Karpas-422 (cell line): Measurements from ENCODE around the gene MTLN. TPM values are rescaled to one million over a fixed set of nuclear protein-coding genes. Genes with fewer than 3 reads are reported as not detected.
A peak's percentile ranks its signal among the peaks of the same experiment; 100 is the strongest.

Experiments
- DNase-seq: peaks from one replicate; pipeline ENCODE4 v3.0.0-alpha.2; 2015
- H2AFZ ChIP-seq: fragments of 200-600 bp; sonication (generic); 2 replicates; pipeline ENCODE4 v1.6.1; 2014; ENCODE audit warnings: antibody characterized with exemption, low read length, mixed read lengths
- H3K27ac ChIP-seq: fragments of 200-600 bp; sonication (generic); 2 replicates; pipeline ENCODE4 v1.5.1; 2014; ENCODE audit warnings: mild to moderate bottlenecking, low read length, moderate library complexity
- H3K27me3 ChIP-seq: fragments of 200-600 bp; sonication (generic); 2 replicates; pipeline ENCODE4 v1.6.1; 2014; ENCODE audit warnings: low read length, mixed read lengths
- H3K36me3 ChIP-seq: fragments of 200-600 bp; sonication (generic); 2 replicates; pipeline ENCODE4 v1.6.1; 2014; ENCODE audit warnings: low read length, mixed read lengths; ENCODE audit not compliant: insufficient read depth
- H3K4me1 ChIP-seq: fragments of 200-600 bp; sonication (generic); 2 replicates; pipeline ENCODE4 v1.6.1; 2014; ENCODE audit warnings: mild to moderate bottlenecking, low read length, mixed read lengths
- H3K4me2 ChIP-seq: fragments of 200-600 bp; sonication (generic); 2 replicates; pipeline ENCODE4 v1.6.1; 2014; ENCODE audit warnings: low read length, low read depth, mild to moderate bottlenecking; ENCODE audit not compliant: poor library complexity, severe bottlenecking
- H3K4me3 ChIP-seq: fragments of 200-600 bp; sonication (generic); 2 replicates; pipeline ENCODE4 v1.5.1; 2014; ENCODE audit warnings: mild to moderate bottlenecking, antibody characterized with exemption, low read length, mixed read lengths
- H3K79me2 ChIP-seq: fragments of 200-600 bp; sonication (generic); 2 replicates; pipeline ENCODE4 v1.6.1; 2014; ENCODE audit warnings: mild to moderate bottlenecking, low read length, mixed read lengths
- H3K9ac ChIP-seq: fragments of 200-600 bp; sonication (generic); 2 replicates; pipeline ENCODE4 v1.6.0; 2014; ENCODE audit warnings: low read length
- H3K9me2 ChIP-seq: fragments of 200-600 bp; sonication (generic), shearing (Covaris generic); replicated peaks from 2 replicates; pipeline ENCODE4 v1.6.0; 2014; ENCODE audit warnings: mild to moderate bottlenecking, low read length, moderate library complexity; ENCODE audit not compliant: insufficient read depth
- H3K9me3 ChIP-seq: fragments of 300-700, 200-600 bp; sonication (generic); 2 replicates; pipeline ENCODE4 v1.6.1; 2014; ENCODE audit warnings: low read length, mixed read lengths
- H4K20me1 ChIP-seq: fragments of 200-600 bp; sonication (generic); 2 replicates; pipeline ENCODE4 v1.6.1; 2014; ENCODE audit warnings: mild to moderate bottlenecking, antibody characterized with exemption, low read length, low read depth; ENCODE audit not compliant: insufficient read depth
- total RNA-seq: library from RNA; depleted of rRNA; stranded (reverse); fragments of >200 nt; shearing (Covaris generic); gene quantifications from 2 replicates; pipeline ENCODE4 v1.2.3, GENCODE V29; 2014; ENCODE audit warnings: low replicate concordance; rRNA removed

The MTLN gene
- total RNA-seq, 1 experiment from 2014 or later = 89.2 TPM

DNA sequence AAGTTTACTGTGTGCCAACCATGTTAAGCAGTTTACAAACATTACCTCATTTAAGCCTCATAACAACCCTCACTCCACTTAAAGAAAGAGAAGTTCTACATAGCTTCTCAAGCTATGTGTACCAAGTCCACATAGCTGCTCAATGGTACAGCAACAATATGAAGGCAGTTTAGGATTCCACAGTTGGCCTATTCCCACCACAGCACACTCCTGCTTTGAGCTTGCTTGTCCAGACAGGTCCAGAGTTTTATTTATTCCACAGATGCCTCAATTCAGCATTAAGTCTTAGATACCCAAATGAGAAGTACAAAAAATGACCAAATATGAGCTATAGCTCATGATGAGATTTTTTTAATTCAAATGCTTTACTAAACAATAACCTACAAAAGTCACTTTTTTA is 32.3 kb downstream of the MTLN start:
- DNase-seq = no peak
- Histone ChIP-seq H3K9me3 (peaks cover 6% of the 10 kb centered on the region), H2AFZ (no peak overlapping the region)

DNA sequence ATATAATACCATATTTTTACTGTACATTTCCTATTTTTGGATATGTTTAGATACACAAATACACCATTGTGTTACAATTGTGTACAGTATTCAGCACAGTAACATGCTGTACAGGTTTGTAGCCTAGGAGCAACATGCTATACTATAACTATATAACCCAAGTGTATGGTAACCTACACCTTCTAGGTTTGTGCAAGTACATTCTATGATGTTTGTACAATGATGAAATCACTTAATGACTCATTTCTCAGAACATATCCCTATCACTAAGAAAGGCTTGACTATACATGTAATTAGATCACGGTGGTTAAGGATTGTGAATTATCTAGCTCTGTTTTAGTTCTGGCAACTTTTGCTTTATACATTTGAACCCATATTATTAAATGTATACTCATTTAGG is 38.8 kb downstream of the MTLN start:
- Histone ChIP-seq H2AFZ (no peak overlapping the region), H3K4me2 (no peak overlapping the region), H3K79me2 (no peaks in the 10 kb centered on the region)

More for the DNA sequence above, 32.3 kb downstream of the MTLN start:
- no peaks in the 10 kb centered on the region for H3K4me1 ChIP-seq
- H3K9me2 ChIP-seq = no peaks in the 10 kb centered on the region
- H3K4me3 ChIP-seq = no peak overlapping the region
- H3K27me3 ChIP-seq = peaks cover 3% of the 10 kb centered on the region; the same call in 1 of the 2 replicates
- no peak overlapping the region for H3K4me2 ChIP-seq
- H4K20me1 ChIP-seq = no peaks in the 10 kb centered on the region
- H3K9ac ChIP-seq = no peak overlapping the region
- H3K27ac ChIP-seq = no peak overlapping the region
- no peaks in the 10 kb centered on the region for H3K79me2 ChIP-seq
- no peaks in the 10 kb centered on the region for H3K36me3 ChIP-seq

GRCh38 chr2:110172506-110172905 is 39.8 kb downstream of the MTLN start:
- DNase-seq = no peak
- Histone ChIP-seq H3K9me2 (no peaks in the 10 kb centered on the region), H3K4me3 (no peak overlapping the region), H3K79me2 (no peaks in the 10 kb centered on the region), H3K4me1 (no peaks in the 10 kb centered on the region), H2AFZ (no peak overlapping the region), H3K27me3 (0 out of 2 replicates have a peak, but pooled peaks cover 3% of the 10 kb centered on the region), H3K27ac (no peak overlapping the region), H4K20me1 (no peaks in the 10 kb centered on the region), H3K9ac (no peak overlapping the region), H3K4me2 (no peak overlapping the region), H3K9me3 (no peaks in the 10 kb centered on the region), H3K36me3 (no peaks in the 10 kb centered on the region)

More for the DNA sequence above, 38.8 kb downstream of the MTLN start:
- Histone ChIP-seq H3K9me2 (no peaks in the 10 kb centered on the region), H3K9ac (no peak overlapping the region), H3K27ac (no peak overlapping the region), H3K36me3 (no peaks in the 10 kb centered on the region), H3K4me3 (no peak overlapping the region), H3K4me1 (no peaks in the 10 kb centered on the region), H3K27me3 (0 out of 2 replicates have a peak, but pooled peaks cover 3% of the 10 kb centered on the region), H4K20me1 (no peaks in the 10 kb centered on the region), H3K9me3 (no peaks in the 10 kb centered on the region)
- DNase-seq = no peak

- DNase-seq = no peak
- H2AFZ ChIP-seq = 0 out of 2 replicates have a peak overlapping the region, but pooled peaks have one; percentile 23
- no peaks in the 10 kb centered on the region for H3K9me3 ChIP-seq
- no peaks in the 10 kb centered on the region for H3K9me2 ChIP-seq
- H3K9ac ChIP-seq = no peak overlapping the region
- no peak overlapping the region for H3K27ac ChIP-seq
- H3K4me2 ChIP-seq = peak overlapping the region; percentile 28
- no peaks in the 10 kb centered on the region for H4K20me1 ChIP-seq
- no peaks in the 10 kb centered on the region for H3K36me3 ChIP-seq
- H3K4me1 ChIP-seq = no peaks in the 10 kb centered on the region
- H3K79me2 ChIP-seq = no peaks in the 10 kb centered on the region
- no peak overlapping the region for H3K4me3 ChIP-seq
- no peaks in the 10 kb centered on the region for H3K27me3 ChIP-seq
Measured at GRCh38 chr2:110170102-110170501, 42.2 kb downstream of the MTLN start.

DNA sequence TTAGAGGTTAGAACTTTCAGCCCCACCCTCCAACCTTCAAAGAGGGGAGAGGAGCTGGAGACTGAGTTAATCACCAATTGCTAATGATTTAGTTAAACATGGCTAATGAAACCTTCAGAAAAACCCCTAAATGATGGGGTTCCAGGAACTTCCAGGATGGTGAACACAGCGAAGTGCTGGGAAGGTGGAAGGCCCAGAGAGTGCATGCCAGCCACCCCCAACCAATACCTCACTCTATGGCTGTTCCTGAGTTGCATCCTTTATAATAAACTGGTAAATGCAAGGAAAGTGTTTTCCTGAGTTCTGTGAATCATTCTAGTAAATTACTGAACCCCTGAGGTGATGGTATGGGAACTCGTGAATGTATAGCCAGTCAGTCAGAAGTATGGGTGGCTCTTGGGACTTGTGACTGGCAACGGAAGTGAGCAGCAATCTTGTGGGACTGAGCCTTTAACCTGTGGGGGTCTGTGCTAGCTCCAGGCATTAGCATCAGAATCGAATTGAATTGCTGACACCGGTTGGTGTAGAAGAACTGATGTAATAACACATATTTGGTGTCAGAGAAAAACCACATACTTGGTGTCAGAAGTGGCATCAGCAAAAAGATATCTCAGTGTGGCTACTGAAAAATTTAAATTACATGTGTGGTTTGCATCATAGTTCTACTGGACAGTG is 44.9 kb downstream of the MTLN start:
- Histone ChIP-seq H3K27ac (no peak overlapping the region), H3K9me3 (no peaks in the 10 kb centered on the region), H4K20me1 (no peaks in the 10 kb centered on the region), H2AFZ (no peak overlapping the region), H3K27me3 (no peaks in the 10 kb centered on the region), H3K9me2 (no peaks in the 10 kb centered on the region), H3K4me1 (no peaks in the 10 kb centered on the region), H3K79me2 (no peaks in the 10 kb centered on the region), H3K36me3 (no peaks in the 10 kb centered on the region), H3K4me2 (no peak overlapping the region), H3K9ac (no peak overlapping the region), H3K4me3 (no peak overlapping the region)
- no peak for DNase-seq

- Histone ChIP-seq H3K36me3 (no peaks in the 10 kb centered on the region), H4K20me1 (no peaks in the 10 kb centered on the region), H3K9me3 (no peaks in the 10 kb centered on the region), H3K27ac (no peak overlapping the region), H2AFZ (no peak overlapping the region), H3K4me1 (no peaks in the 10 kb centered on the region), H3K27me3 (no peaks in the 10 kb centered on the region), H3K4me3 (no peak overlapping the region), H3K9me2 (no peaks in the 10 kb centered on the region), H3K79me2 (no peaks in the 10 kb centered on the region), H3K4me2 (no peak overlapping the region), H3K9ac (no peak overlapping the region)
- no peak for DNase-seq
Measured at GRCh38 chr2:110166266-110166665, 46.1 kb downstream of the MTLN start.

Other genes with a start within 250 kb of the MTLN start
- gene MALL, start 96.7 kb downstream of the MTLN start, total RNA-seq = not detected in 2 replicates
- gene NPHP1, start 7.5 kb downstream of the MTLN start, total RNA-seq = 1.5 and 3.2 TPM in 2 replicates